SK-N-SH (cell line): ENCODE data around the gene TDP2.

ENCODE experiments used
- EP300 ChIP-seq, 2 experiments: IDR thresholded peaks; 2 replicates each; pipeline versions ENCODE4 v1.4.0 to v1.6.1; 2012; ENCODE audit warnings: borderline replicate concordance in 1 of 2, low read depth in 1 of 2, low read length in 1 of 2
- EZH2phosphoT487 ChIP-seq: fragments of 200-600 bp; sonication (generic); IDR thresholded peaks from 2 replicates; pipeline ENCODE4 v1.6.1; 2017; ENCODE audit warnings: low read depth, mixed run types, mild to moderate bottlenecking, antibody characterized with exemption, moderate library complexity, borderline replicate concordance
- FOXJ3 ChIP-seq: sonication (generic); formaldehyde crosslinking; IDR thresholded peaks from 2 replicates; pipeline ENCODE4 v1.5.1; 2020; ENCODE audit warnings: mild to moderate bottlenecking, missing genetic modification reagents
- JUND ChIP-seq: IDR thresholded peaks from 2 replicates; pipeline ENCODE4 v1.4.0; 2012
- POLR2AphosphoS5 ChIP-seq: IDR thresholded peaks from 2 replicates; pipeline ENCODE4 v1.6.1; 2012; ENCODE audit warnings: low read depth, low read length
- RAD21 ChIP-seq: IDR thresholded peaks from 2 replicates; pipeline ENCODE4 v1.6.1; 2012; ENCODE audit warnings: mild to moderate bottlenecking, low read length
- TF ChIP-seq, protein P1 (sequence below): fragments of 200-600 bp; sonication (generic); IDR thresholded peaks from 2 replicates; pipeline ENCODE4 v1.6.1; 2017; ENCODE audit warnings: antibody characterized with exemption, mild to moderate bottlenecking, moderate library complexity

GRCh38 chr6:24614043-24614420 is 52.7 kb downstream of the TDP2 start:
- TF ChIP-seq EP300 (IDR thresholded peaks at IDR 0.05; ENCODE audit: borderline replicate concordance in 1 of 2, low read depth in 1 of 2, low read length in 1 of 2): no peak
- TF ChIP-seq, protein P1, sequence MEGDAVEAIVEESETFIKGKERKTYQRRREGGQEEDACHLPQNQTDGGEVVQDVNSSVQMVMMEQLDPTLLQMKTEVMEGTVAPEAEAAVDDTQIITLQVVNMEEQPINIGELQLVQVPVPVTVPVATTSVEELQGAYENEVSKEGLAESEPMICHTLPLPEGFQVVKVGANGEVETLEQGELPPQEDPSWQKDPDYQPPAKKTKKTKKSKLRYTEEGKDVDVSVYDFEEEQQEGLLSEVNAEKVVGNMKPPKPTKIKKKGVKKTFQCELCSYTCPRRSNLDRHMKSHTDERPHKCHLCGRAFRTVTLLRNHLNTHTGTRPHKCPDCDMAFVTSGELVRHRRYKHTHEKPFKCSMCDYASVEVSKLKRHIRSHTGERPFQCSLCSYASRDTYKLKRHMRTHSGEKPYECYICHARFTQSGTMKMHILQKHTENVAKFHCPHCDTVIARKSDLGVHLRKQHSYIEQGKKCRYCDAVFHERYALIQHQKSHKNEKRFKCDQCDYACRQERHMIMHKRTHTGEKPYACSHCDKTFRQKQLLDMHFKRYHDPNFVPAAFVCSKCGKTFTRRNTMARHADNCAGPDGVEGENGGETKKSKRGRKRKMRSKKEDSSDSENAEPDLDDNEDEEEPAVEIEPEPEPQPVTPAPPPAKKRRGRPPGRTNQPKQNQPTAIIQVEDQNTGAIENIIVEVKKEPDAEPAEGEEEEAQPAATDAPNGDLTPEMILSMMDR: no peak
- TF ChIP-seq POLR2AphosphoS5: no peak
- no peak for TF ChIP-seq FOXJ3 (CRISPR knock-in tag)
- TF ChIP-seq RAD21: no peak
- no peak for TF ChIP-seq JUND
- TF ChIP-seq EZH2phosphoT487: no peak
